ENCODE measurements around the gene RHD. TPM values are rescaled to one million over a fixed set of nuclear protein-coding genes. Genes with fewer than 3 reads are reported as not detected.
"Not testable (repeated sequence)": the region's sequence is repeated elsewhere in the genome, so short reads cannot be mapped to it uniquely, and the experiment has no call there.

The RHD gene
- total and polyA plus RNA-seq, 10 of the 15 experiments (the other 5 are each of a cell fraction or from before 2014, with no cell fraction given) = 0.02 to 0.34 (median 0.18) TPM; not detected in 6

DNA sequence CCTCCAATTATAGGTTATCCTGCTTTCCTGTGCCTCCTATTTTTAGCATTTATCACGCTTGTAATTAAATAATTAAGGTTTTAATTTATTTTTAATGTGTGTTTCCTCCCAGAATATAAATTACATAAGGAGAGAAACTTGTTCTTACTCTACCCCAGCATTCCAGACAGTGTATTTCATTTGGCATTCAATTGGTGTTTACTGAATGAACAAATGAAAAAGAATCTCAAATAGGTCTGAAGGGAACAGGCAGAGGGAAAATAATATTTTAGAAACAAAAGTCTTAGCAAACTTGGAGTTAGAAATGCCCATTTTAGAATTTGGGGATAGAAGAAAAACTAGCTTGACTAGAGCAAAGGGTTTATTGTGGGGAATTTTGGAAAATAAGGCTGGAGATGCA lies 15.1 kb upstream of the RHD start (continued):
- TF ChIP-seq NFYB (IDR thresholded peaks at IDR 0.05; ENCODE audit: insufficient read depth, low read depth, low read length) (no peak), RCOR1 (conservative IDR thresholded peaks at IDR 0.05; ENCODE audit: low read depth, low read length) (no peak), PML (IDR thresholded peaks at IDR 0.05; ENCODE audit: low read length) (no peak)
- TF ChIP-seq, protein P1, sequence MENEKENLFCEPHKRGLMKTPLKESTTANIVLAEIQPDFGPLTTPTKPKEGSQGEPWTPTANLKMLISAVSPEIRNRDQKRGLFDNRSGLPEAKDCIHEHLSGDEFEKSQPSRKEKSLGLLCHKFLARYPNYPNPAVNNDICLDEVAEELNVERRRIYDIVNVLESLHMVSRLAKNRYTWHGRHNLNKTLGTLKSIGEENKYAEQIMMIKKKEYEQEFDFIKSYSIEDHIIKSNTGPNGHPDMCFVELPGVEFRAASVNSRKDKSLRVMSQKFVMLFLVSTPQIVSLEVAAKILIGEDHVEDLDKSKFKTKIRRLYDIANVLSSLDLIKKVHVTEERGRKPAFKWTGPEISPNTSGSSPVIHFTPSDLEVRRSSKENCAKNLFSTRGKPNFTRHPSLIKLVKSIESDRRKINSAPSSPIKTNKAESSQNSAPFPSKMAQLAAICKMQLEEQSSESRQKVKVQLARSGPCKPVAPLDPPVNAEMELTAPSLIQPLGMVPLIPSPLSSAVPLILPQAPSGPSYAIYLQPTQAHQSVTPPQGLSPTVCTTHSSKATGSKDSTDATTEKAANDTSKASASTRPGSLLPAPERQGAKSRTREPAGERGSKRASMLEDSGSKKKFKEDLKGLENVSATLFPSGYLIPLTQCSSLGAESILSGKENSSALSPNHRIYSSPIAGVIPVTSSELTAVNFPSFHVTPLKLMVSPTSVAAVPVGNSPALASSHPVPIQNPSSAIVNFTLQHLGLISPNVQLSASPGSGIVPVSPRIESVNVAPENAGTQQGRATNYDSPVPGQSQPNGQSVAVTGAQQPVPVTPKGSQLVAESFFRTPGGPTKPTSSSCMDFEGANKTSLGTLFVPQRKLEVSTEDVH (IDR thresholded peaks at IDR 0.05; ENCODE audit: low read depth, partially characterized antibody) = no peak

DNA sequence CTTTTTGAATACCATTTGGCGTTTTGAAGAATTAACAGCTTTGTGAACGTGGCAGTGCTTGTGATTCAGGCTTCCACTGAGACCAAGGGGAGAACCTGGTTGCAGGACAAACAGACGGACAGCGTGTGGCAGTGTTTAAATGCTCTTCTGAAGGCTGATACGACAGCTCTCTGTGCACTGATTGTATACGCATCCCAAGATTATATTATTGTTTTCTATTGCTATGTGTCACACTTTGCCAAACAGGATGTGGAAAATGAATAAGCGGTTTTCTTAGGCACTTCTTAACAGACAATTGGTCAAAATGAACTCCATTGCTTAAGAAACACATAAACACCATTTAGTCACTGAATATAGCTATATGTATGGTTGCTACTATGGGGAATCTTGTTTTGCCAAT lies 12.5 kb upstream of the RHD start:
- BruUV-seq (replicated peaks); H3K36me3 ChIP-seq (ENCODE audit: control insufficient read depth in 2 of 2, insufficient read depth in 2 of 2, low read length in 1 of 2); RAD21 ChIA-PET (ENCODE audit: unreplicated experiment); H3K9ac ChIP-seq (ENCODE audit: control insufficient read depth, insufficient read depth, low read length); H3K9me3 ChIP-seq (replicated peaks; ENCODE audit: control insufficient read depth, insufficient read depth, low read length); H3K79me2 ChIP-seq (ENCODE audit: control insufficient read depth, insufficient read depth, low read length); H2AFZ ChIP-seq (ENCODE audit: control insufficient read depth, low read depth, low read length); DNase-seq (ENCODE audit: low read depth, low spot score); H3K27me3 ChIP-seq (replicated peaks in 1 of 2; ENCODE audit: control insufficient read depth in 2 of 2, insufficient read depth in 2 of 2, low read length in 1 of 2); H3K4me3 ChIP-seq; H3K4me2 ChIP-seq (ENCODE audit: control insufficient read depth, insufficient read depth); POLR2A ChIA-PET; intact Hi-C loops (cut with micrococcal nuclease; ENCODE audit: unreplicated experiment); H4K20me1 ChIP-seq (ENCODE audit: control insufficient read depth, insufficient read depth); SMC1A ChIA-PET (ENCODE audit: uncharacterized antibody, unreplicated experiment); H3K4me1 ChIP-seq (ENCODE audit: control insufficient read depth, insufficient read depth, low read length); H3K27ac ChIP-seq (ENCODE audit: control insufficient read depth, insufficient read depth): not testable (repeated sequence)
- ATAC-seq (peak; percentile 61), FAIRE-seq (peak; percentile 41)
- 27% methylated on average over 7 of the region's 7 CpGs for WGBS (ENCODE audit: insufficient coverage, insufficient replicate concordance, low lambda C conversion rate, missing lambda C conversion rate)
- CTCF ChIA-PET = interaction anchor here (1.4 kb wide), 1 partner anchor 20 kb away, joined by 3 read pairs; no protein-coding TSS in a partner anchor
- in situ Hi-C loops (cut with MboI) = loop anchor here (5.0 kb wide), 1 partner anchor 82 kb away; no protein-coding TSS in a partner anchor

DNA sequence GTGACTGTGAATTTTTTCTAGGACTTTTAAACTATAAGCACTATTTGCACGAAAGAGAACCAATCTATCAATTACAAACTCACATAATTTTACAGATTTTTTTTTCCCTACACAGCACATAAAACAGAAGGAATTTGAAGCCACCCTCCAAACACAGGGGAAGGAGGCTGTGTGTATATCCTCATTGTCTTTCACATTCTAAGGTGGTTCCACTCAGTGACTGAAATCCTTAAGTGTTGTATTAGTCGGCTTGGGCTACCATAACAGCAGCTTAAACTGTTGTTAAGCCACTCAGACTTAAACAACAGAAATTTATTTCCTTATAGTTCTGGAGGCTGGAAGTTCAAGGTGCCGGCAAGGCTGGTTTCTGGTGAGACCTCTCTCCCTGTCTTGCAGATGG lies 12.0 kb upstream of the RHD start:
- BruUV-seq (replicated peaks); FAIRE-seq; H3K9me3 ChIP-seq (replicated peaks; ENCODE audit: control insufficient read depth, insufficient read depth, low read length); intact Hi-C loops (cut with micrococcal nuclease; ENCODE audit: unreplicated experiment); H3K27me3 ChIP-seq (replicated peaks in 1 of 2; ENCODE audit: control insufficient read depth in 2 of 2, insufficient read depth in 2 of 2, low read length in 1 of 2); H2AFZ ChIP-seq (ENCODE audit: control insufficient read depth, low read depth, low read length); H3K9ac ChIP-seq (ENCODE audit: control insufficient read depth, insufficient read depth, low read length); in situ Hi-C loops (cut with MboI); RAD21 ChIA-PET (ENCODE audit: unreplicated experiment); H3K4me2 ChIP-seq (ENCODE audit: control insufficient read depth, insufficient read depth); H3K4me1 ChIP-seq (ENCODE audit: control insufficient read depth, insufficient read depth, low read length); H3K79me2 ChIP-seq (ENCODE audit: control insufficient read depth, insufficient read depth, low read length); H3K36me3 ChIP-seq (ENCODE audit: control insufficient read depth in 2 of 2, insufficient read depth in 2 of 2, low read length in 1 of 2); SMC1A ChIA-PET (ENCODE audit: uncharacterized antibody, unreplicated experiment); ATAC-seq; H3K4me3 ChIP-seq; H3K27ac ChIP-seq (ENCODE audit: control insufficient read depth, insufficient read depth); H4K20me1 ChIP-seq (ENCODE audit: control insufficient read depth, insufficient read depth); DNase-seq (ENCODE audit: low read depth, low spot score): not testable (repeated sequence)
- WGBS (ENCODE audit: insufficient coverage, insufficient replicate concordance, low lambda C conversion rate, missing lambda C conversion rate) = 97% methylated on average over 3 of the region's 3 CpGs
- ChIA-PET CTCF (interaction anchor here (1.4 kb wide), 1 partner anchor 20 kb away, joined by 3 read pairs; no protein-coding TSS in a partner anchor), POLR2A (interaction anchor here (0.7 kb wide), 1 partner anchor 404 kb away, joined by 3 read pairs; no protein-coding TSS in a partner anchor)
